H1 (cell line): ENCODE data around the gene SZT2. TPM values are rescaled to one million over a fixed set of nuclear protein-coding genes. Genes with fewer than 3 reads are reported as not detected.

ENCODE experiments used
- BCL11A ChIP-seq, 2 experiments: IDR thresholded peaks; one replicate each; pipeline ENCODE4 v1.6.1; 2011; ENCODE audit warnings: low read depth in 2 of 2, low read length in 2 of 2, mild to moderate bottlenecking in 2 of 2
- CHD7 ChIP-seq: fragments of 300-600 bp; sonication (generic); IDR thresholded peaks from 2 replicates; pipeline ENCODE4 v1.7.1; 2012; ENCODE audit warnings: low read length, moderate library complexity, mild to moderate bottlenecking, inconsistent platforms; ENCODE audit not compliant: insufficient replicate concordance
- GTF2F1 ChIP-seq: IDR thresholded peaks from 2 replicates; pipeline ENCODE4 v1.6.1; 2012; ENCODE audit warnings: low read depth, low read length, improper control_type of control experiment, borderline replicate concordance
- KDM4A ChIP-seq: IDR thresholded peaks from one replicate; pipeline ENCODE4 v1.7.1; 2012; ENCODE audit warnings: low read depth, mild to moderate bottlenecking, moderate library complexity, low read length, inconsistent platforms; ENCODE audit not compliant: severe bottlenecking
- MAX ChIP-seq: IDR thresholded peaks from 2 replicates; pipeline ENCODE4 v1.6.1; 2012; ENCODE audit warnings: inconsistent platforms
- RNF2 ChIP-seq: fragments of 200-900, 300-1000 bp; sonication (generic); IDR thresholded peaks from 2 replicates; pipeline ENCODE4 v1.7.1; 2016; ENCODE audit warnings: borderline replicate concordance, low read depth, mild to moderate bottlenecking, antibody characterized with exemption, low read length; ENCODE audit not compliant: poor library complexity, severe bottlenecking; ENCODE audit errors: missing control alignments
- SAP30 ChIP-seq: fragments of 300-600 bp; sonication (generic); IDR thresholded peaks from 2 replicates; pipeline ENCODE4 v1.7.1; 2012; ENCODE audit warnings: low read length, moderate library complexity, mild to moderate bottlenecking, inconsistent platforms; ENCODE audit not compliant: insufficient read depth, insufficient replicate concordance
- TAF7 ChIP-seq: optimal IDR thresholded peaks from 2 replicates; pipeline ENCODE3; 2011; ENCODE audit warnings: low read depth, mild to moderate bottlenecking, inconsistent platforms, low read length, moderate library complexity, borderline replicate concordance
- polyA plus RNA-seq, 7 experiments: library from polyadenylated mRNA; depleted of rRNA in 3 of 7; stranded (reverse) in 5 of 7; unstranded in 2 of 7; fragments of >200 nt in 5 of 7; fragments of 200-250 nt in 2 of 7; gene quantifications; 1 replicate in 5 of 7; 2 replicates in 1 of 7; 4 replicates in 1 of 7; pipeline versions ENCODE4 v1.2.1 to v1.2.3, GENCODE V29; 2011 to 2013; ENCODE audit warnings: missing spikeins in 2 of 7, mixed read lengths in 2 of 7
- total RNA-seq: library from RNA; stranded (reverse); fragmentation: NEBNext Ultra II Directional; extraction: Animal tissue kit (Norgen Biotek cat#: 25700); gene quantifications from 2 replicates; pipeline ENCODE4 v1.2.1, GENCODE V29; 2021

Gene SZT2
- total and polyA plus RNA-seq, 2 of the 8 experiments (the other 6 are each of a cell fraction or from before 2014, with no cell fraction given): 4.7 to 12.9 TPM

- no peak for TF ChIP-seq CHD7
- TF ChIP-seq RNF2: no peak
- no peak; the same call in 1 of the 2 replicates for TF ChIP-seq MAX
- no peak for TF ChIP-seq BCL11A (IDR thresholded peaks at IDR 0.05; ENCODE audit: low read depth in 2 of 2, low read length in 2 of 2)
- no peak for TF ChIP-seq TAF7
- TF ChIP-seq KDM4A: peak; percentile 1
- peak; percentile 61 for TF ChIP-seq SAP30
- no peak for TF ChIP-seq GTF2F1
These were observed 22.4 kb upstream of the SZT2 start (continued) for GRCh38 chr1:43367026-43367903.
